T-helper 1 cell treated with Interleukin-12 subunit alpha and Interleukin-12 subunit beta and Interleukin-4 antibody, amounts not matched to agents 30 ng/mL and 1 ng/mL, for 36 hours (primary cell): ENCODE data around the gene PMP22. TPM values are rescaled to one million over a fixed set of nuclear protein-coding genes. Genes with fewer than 3 reads are reported as not detected.

Experiments
- intact Hi-C: fragments of 100-400 bp; cut with micrococcal nuclease; formaldehyde crosslinking; loops from one replicate; pipeline ENCODE4 v1.15.1; 2024
- total RNA-seq: library from RNA; stranded (reverse); gene quantifications from 2 replicates; pipeline ENCODE4 v1.2.3, GENCODE V29; 2022

Gene PMP22
- 0.22 TPM in 1 of 2 replicates, not detected in the other for total RNA-seq

DNA sequence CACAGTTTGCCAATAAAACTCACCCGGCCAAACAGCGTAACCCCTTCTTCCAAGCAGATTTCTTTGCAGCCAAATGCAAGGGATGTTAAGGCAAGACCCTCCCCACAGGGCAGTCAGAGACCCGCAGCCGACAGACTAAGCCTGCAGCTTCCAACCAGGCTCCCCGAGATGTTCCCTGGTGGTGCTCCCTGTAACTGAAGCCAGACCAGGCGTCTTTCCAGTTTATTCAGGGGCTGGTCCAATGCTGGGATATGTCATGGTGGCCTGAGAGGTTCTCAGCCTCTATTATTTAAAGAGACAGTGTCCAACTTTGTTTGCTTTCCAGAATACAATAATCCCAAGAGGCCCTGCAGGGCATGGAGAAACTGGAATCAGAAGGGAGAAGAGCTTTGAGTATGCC lies at the start of gene PMP22:
TSS of gene PMP22 (minus strand) at position 196 of the 400 bp plus-strand sequence. CDS start 4,599 bp downstream, outside the sequence.
- intact Hi-C loops: no loop called here

DNA sequence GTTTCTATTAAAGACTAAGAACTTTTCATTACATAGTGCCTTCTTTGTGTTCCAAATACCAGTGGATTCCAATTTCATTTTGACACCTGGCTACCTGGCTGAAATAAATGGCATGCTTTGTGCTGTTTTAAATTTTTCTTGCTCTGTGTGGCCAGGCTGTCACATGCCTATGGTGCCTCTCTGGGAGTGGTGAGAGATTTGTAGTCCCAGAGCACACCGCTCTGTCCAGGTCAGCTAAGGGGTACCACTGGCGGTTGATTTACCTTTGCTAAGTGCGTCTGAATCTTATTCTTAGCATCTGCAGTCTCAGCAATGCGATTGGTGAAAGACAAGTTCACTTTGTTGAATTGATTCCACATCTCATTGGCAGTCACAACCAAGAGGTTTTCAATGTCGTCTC lies 46.9 kb upstream of the PMP22 start:
- intact Hi-C loops: no loop called here

GRCh38 chr17:15309793-15310192 lies 44.7 kb upstream of the PMP22 start:
- intact Hi-C loops: no loop called here

- intact Hi-C loops: no loop called here
These were observed 44.1 kb upstream of the PMP22 start for GRCh38 chr17:15309236-15309635.

DNA sequence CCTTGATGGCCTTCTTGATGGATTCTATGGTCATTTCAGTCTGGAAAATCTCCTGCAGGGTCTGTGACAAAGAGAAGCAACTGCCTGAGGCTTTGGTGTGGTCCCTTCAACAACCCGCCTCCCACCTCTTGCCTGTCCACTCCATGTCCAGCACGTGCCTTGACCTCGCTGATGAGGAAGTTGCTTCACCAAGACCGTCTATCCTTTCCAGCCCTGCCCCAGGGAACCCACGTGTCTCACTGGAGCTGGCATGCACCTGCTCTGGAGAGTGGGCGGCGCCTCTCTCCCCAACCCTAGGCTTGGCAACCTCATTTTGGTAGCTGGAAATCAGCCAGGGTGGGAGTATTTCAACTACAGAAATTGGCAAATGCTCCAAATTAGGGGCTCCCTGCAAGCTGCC lies 43.6 kb upstream of the PMP22 start:
- intact Hi-C loops: no loop called here

DNA sequence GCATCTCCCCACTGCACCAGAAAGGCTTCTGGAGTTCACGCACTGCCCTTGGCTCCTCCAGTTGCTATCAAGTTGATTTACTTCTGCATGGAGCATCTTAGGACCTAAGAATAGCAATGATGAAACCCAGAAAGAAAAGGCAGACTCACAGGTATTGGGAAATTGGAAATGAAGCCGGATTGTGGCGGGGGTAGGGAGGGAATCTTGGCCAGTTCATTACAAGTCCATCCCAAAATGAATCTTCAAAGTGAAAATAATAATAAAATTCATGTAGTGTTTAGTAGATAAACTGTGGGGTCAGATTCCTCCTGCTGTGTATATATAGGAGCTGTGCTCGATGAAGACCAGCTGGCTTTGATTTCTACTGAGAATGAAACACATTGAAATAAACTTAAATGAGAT lies 42.6 kb upstream of the PMP22 start:
- intact Hi-C loops: no loop called here

- intact Hi-C loops: no loop called here
These were observed 38.7 kb upstream of the PMP22 start for GRCh38 chr17:15303851-15304250.

DNA sequence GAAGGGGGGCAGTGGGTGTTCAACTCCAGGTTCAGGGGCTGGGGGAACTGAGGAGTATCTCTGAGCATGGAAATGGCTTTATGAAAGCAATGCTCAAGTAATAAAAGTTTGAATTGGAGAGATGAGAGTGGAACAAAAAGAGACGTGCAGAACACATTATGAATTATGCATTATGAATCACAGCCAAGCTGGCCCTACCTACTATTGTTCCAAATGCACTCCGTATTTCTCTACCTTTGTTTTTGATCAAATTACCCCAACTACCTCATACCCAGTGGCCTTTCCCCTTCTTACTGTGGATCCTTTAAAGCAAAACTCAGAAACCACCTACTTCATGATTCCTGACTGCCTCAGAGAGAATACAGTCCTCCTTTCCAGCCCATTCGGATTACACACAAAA lies 38.1 kb upstream of the PMP22 start:
- intact Hi-C loops: no loop called here

GRCh38 chr17:15301845-15302244 lies 36.7 kb upstream of the PMP22 start:
- intact Hi-C loops: no loop called here

- intact Hi-C loops: no loop called here
These were observed 33.0 kb upstream of the PMP22 start for GRCh38 chr17:15298176-15298575.

- intact Hi-C loops: no loop called here
These were observed 28.4 kb upstream of the PMP22 start for GRCh38 chr17:15293558-15293957.

DNA sequence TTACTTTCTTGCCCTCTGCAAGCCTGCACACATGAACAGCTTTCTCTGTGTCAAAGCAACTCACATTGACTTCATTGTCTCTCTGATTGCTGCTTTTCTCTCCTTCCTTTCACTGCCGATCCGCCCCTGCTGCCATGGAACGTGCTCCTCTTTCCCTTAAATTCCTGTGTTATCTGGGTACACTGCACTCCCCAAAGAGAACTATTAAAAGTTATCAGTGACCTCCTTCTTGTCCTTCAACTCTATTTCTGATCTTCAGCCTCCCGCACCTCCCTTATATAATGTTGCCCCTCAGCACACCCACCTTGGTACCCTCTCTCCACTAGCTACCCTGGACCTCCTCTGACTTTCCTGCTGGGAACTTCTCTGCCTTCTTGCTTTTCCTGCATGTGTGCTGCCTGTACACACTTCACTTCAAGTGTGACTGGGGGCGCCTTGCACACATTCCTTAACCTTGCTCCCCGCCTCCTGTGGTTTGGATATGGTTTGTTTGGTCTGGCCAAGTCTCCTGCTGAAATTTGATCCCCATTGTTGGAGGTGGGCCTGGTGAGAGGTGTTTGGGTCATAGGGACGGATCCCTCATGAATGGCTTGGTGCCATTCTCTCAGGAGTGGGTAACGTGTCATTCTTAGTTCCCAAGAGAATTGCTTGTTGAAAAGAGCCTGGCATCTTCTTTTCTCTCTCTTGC lies 26.7 kb upstream of the PMP22 start:
- intact Hi-C loops: no loop called here

GRCh38 chr17:15290605-15291004 lies 25.5 kb upstream of the PMP22 start:
- intact Hi-C loops: no loop called here

- intact Hi-C loops: no loop called here
These were observed 24.4 kb upstream of the PMP22 start for GRCh38 chr17:15289285-15290183.

GRCh38 chr17:15288859-15289258 lies 23.7 kb upstream of the PMP22 start:
- intact Hi-C loops: no loop called here

- intact Hi-C loops: no loop called here
These were observed 22.6 kb upstream of the PMP22 start for GRCh38 chr17:15287538-15288267.

DNA sequence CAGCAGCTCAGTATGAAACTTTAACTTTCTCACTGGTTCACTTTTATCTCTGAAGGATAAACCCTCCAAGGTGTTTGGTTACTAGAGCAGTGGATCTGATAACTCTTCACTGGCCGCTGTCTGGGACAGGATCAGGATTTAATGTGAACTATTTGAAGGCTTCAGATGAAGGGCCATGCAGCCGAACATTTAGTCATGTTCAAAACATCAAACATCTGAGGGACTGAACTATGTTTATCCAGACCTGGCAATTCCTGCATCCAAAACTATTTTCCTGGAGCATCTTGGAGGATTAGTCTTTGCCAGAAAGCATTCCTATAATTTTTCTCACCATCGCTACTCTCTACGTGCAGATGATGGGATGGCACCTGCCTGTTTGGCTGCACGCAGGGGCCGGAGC lies 20.3 kb upstream of the PMP22 start:
- intact Hi-C loops: no loop called here

DNA sequence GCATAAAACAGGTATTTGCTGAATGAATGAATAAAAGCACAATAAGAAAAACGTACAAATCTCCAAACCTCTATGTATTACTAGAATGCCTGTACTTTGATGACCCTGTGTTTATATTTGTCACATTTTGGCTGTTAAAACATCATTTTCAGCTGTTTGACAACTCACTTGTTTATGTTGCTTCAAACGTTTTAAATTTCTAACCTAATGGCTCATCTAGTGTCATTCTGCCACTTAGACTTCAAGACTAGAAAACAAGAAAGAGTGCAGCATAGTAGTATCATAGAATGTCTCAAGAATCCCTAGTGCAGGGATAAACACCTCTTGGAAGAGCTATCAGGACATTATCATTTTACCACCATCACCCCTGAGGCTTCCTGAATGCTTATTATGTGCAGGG lies 19.4 kb upstream of the PMP22 start:
- intact Hi-C loops: no loop called here

DNA sequence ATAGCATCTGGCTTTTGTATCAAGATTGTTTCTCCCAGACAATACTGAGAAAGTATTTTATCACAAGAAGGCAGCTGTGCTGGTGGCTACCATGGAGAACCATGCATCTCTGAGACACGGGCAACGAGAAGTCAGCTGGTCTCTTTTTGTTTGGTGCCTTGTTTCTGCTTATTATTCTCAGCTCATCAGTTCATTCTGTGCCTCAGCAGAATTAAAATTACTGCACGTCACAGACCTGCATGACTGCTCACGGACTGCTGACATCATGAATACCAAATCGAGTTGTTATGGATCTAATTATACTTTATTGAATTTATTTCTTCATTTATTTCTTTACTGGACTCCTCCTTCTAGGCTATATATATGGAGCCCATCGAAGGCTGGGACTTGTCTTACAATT lies 19.0 kb upstream of the PMP22 start:
- intact Hi-C loops: no loop called here

- intact Hi-C loops: no loop called here
These were observed 16.8 kb upstream of the PMP22 start for GRCh38 chr17:15281909-15282308.

- intact Hi-C loops: no loop called here
These were observed 13.9 kb upstream of the PMP22 start for GRCh38 chr17:15278924-15279477.

DNA sequence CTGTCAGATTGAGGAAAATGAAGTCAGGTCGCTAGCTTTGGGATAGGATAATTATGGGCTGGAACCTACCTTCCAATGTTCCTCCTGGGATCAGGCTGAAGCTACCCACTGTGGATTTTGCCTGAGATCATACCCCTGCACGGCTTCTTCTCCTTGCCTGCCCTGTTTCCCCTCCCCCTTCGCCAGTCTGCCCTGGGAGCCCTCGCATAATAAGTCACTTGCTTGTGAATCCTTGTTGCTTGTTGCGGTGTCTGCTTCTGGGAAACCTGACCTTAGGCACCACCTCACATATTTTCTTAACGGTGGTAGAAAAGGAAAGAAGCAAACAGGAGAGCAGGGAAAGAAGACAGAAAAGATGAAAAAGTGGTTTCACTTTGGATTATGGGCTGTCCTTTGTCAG lies 13.3 kb upstream of the PMP22 start:
- intact Hi-C loops: no loop called here
